IMR-90 (cell line): ENCODE data around the gene ESPL1. TPM values are rescaled to one million over a fixed set of nuclear protein-coding genes. Genes with fewer than 3 reads are reported as not detected.

Experiments
- ATAC-seq: fragments of 200-7000 bp; cut with Tn5 transposase; 2 replicates; pipeline ENCODE4 v1.9.1; 2020; ENCODE audit warnings: low read depth, mild to moderate bottlenecking, moderate library complexity
- BruUV-seq: library from RNA; stranded (reverse); fragments of 400-500 nt; replicated peaks from 2 replicates; lab custom pipeline; 2021; lab: Mats Ljungman, UMichigan
- CTCF ChIA-PET: fragments of 300-600 bp; formaldehyde crosslinking; extraction: SDS; loops from one replicate; lab custom pipeline; 2021; ENCODE audit warnings: antibody characterized with exemption; lab: Yijun Ruan, JAX
- POLR2A ChIA-PET: fragments of 300-600 bp; sonication (Branson Sonifier 250); formaldehyde crosslinking; loops from one replicate; lab custom pipeline; 2022; ENCODE audit warnings: antibody characterized with exemption; ENCODE audit not compliant: unreplicated experiment; lab: Charles Lee
- DNase-seq: peaks from one replicate; pipeline ENCODE4 v3.0.0; 2013
- H2AFZ ChIP-seq: replicated peaks from 2 replicates; pipeline ENCODE3; 2013; ENCODE audit warnings: low read length, mild to moderate bottlenecking; ENCODE audit not compliant: poor library complexity
- H2AK5ac ChIP-seq: 2 replicates; pipeline ENCODE4 v1.6.1; 2013; ENCODE audit warnings: low read depth, low read length, inconsistent platforms
- H2AK9ac ChIP-seq: replicated peaks from 2 replicates; pipeline ENCODE3; 2013; ENCODE audit warnings: mild to moderate bottlenecking, low read depth, low read length, moderate library complexity; ENCODE audit not compliant: poor library complexity
- H2BK120ac ChIP-seq: 2 replicates; pipeline ENCODE4 v1.6.1; 2013; ENCODE audit warnings: low read depth, low read length, inconsistent platforms
- H2BK15ac ChIP-seq: 3 replicates; pipeline ENCODE4 v1.6.1; 2013; ENCODE audit warnings: low read depth, low read length, inconsistent platforms
- H2BK20ac ChIP-seq: 2 replicates; pipeline ENCODE4 v1.6.1; 2013; ENCODE audit warnings: low read depth, mild to moderate bottlenecking, inconsistent platforms, low read length, moderate library complexity
- H2BK5ac ChIP-seq: 2 replicates; pipeline ENCODE4 v1.6.1; 2013; ENCODE audit warnings: mild to moderate bottlenecking, low read depth, low read length, inconsistent platforms; ENCODE audit not compliant: poor library complexity, severe bottlenecking
- H3K14ac ChIP-seq: replicated peaks from 2 replicates; pipeline ENCODE4 v1.6.1; 2013; ENCODE audit warnings: low read depth, low read length, inconsistent platforms
- H3K18ac ChIP-seq: 2 replicates; pipeline ENCODE4 v1.6.1; 2013; ENCODE audit warnings: low read depth, low read length, control low read depth
- H3K23ac ChIP-seq: 2 replicates; pipeline ENCODE4 v1.6.1; 2013; ENCODE audit warnings: low read depth, low read length, inconsistent platforms
- H3K27ac ChIP-seq: 2 replicates; pipeline ENCODE4 v1.5.1; 2013; ENCODE audit warnings: mild to moderate bottlenecking, control low read depth, low read length; ENCODE audit not compliant: insufficient read depth
- H3K27me3 ChIP-seq: 2 replicates; pipeline ENCODE4 v1.6.1; 2013; ENCODE audit warnings: low read length; ENCODE audit not compliant: control insufficient read depth, insufficient read depth
- H3K36me3 ChIP-seq: 2 replicates; pipeline ENCODE4 v1.6.1; 2013; ENCODE audit warnings: low read length, mixed read lengths; ENCODE audit not compliant: control insufficient read depth, insufficient read depth
- H3K4ac ChIP-seq: 2 replicates; pipeline ENCODE4 v1.6.1; 2013; ENCODE audit warnings: low read depth, low read length, inconsistent platforms
- H3K4me1 ChIP-seq: 2 replicates; pipeline ENCODE4 v1.6.1; 2013; ENCODE audit warnings: low read length, mixed read lengths; ENCODE audit not compliant: control insufficient read depth, insufficient read depth
- H3K4me2 ChIP-seq: 2 replicates; pipeline ENCODE4 v1.6.1; 2013; ENCODE audit warnings: low read depth, mild to moderate bottlenecking, control low read depth, low read length, moderate library complexity
- H3K4me3 ChIP-seq: 2 replicates; pipeline ENCODE4 v1.5.1; 2013; ENCODE audit warnings: low read depth, mild to moderate bottlenecking, control low read depth, low read length, moderate library complexity; ENCODE audit not compliant: insufficient read depth
- H3K56ac ChIP-seq: 2 replicates; pipeline ENCODE4 v1.6.1; 2013; ENCODE audit warnings: low read length, inconsistent platforms; ENCODE audit not compliant: insufficient read depth; ENCODE audit errors: extremely low read depth
- H3K79me1 ChIP-seq, 2 experiments: 2 replicates each; pipeline ENCODE4 v1.6.1; 2013; ENCODE audit warnings: low read length in 2 of 2, inconsistent platforms in 1 of 2, low read depth in 1 of 2
- H3K9ac ChIP-seq: 2 replicates; pipeline ENCODE4 v1.6.1; 2013; ENCODE audit warnings: low read depth, low read length, control low read depth
- H3K9me1 ChIP-seq: 2 replicates; pipeline ENCODE4 v1.6.1; 2013; ENCODE audit warnings: low read length, inconsistent platforms; ENCODE audit not compliant: insufficient read depth
- H3K9me3 ChIP-seq: 2 replicates; pipeline ENCODE4 v1.6.1; 2013; ENCODE audit warnings: low read length; ENCODE audit not compliant: control insufficient read depth, insufficient read depth
- H4K20me1 ChIP-seq: 2 replicates; pipeline ENCODE4 v1.6.1; 2013; ENCODE audit warnings: low read length, inconsistent platforms; ENCODE audit not compliant: insufficient read depth
- H4K5ac ChIP-seq: 2 replicates; pipeline ENCODE4 v1.6.1; 2013; ENCODE audit warnings: mild to moderate bottlenecking, low read depth, low read length, control low read depth
- H4K8ac ChIP-seq, 2 experiments: 2 replicates each; pipeline ENCODE4 v1.6.1; 2013; ENCODE audit warnings: low read depth in 2 of 2, low read length in 2 of 2, control low read depth in 1 of 2, inconsistent platforms in 1 of 2
- H4K91ac ChIP-seq: 2 replicates; pipeline ENCODE4 v1.6.1; 2013; ENCODE audit warnings: low read depth, low read length, inconsistent platforms; ENCODE audit not compliant: insufficient read depth
- BHLHE40 ChIP-seq: fragments of 150-350 bp; IDR thresholded peaks from 2 replicates; pipeline ENCODE4 v1.6.1; 2016; ENCODE audit warnings: mild to moderate bottlenecking, low read depth, low read length
- CEBPB ChIP-seq: IDR thresholded peaks from 2 replicates; pipeline ENCODE4 v1.6.1; 2012; ENCODE audit warnings: low read depth, low read length, improper control_type of control experiment
- CHD1 ChIP-seq: IDR thresholded peaks from 2 replicates; pipeline ENCODE4 v1.6.1; 2012; ENCODE audit warnings: low read depth, low read length, improper control_type of control experiment
- CTCF ChIP-seq: conservative IDR thresholded peaks from 2 replicates; pipeline ENCODE4 v1.5.1; 2012; ENCODE audit warnings: mild to moderate bottlenecking, low read depth, low read length, improper control_type of control experiment
- ELK1 ChIP-seq: fragments of 150-350 bp; IDR thresholded peaks from 2 replicates; pipeline ENCODE4 v1.6.1; 2016; ENCODE audit warnings: low read depth, mild to moderate bottlenecking, low read length, moderate library complexity, borderline replicate concordance
- FOS ChIP-seq: fragments of 150-350 bp; IDR thresholded peaks from 2 replicates; pipeline ENCODE4 v1.6.1; 2016; ENCODE audit warnings: low read depth, low read length
- MAFK ChIP-seq: IDR thresholded peaks from 2 replicates; pipeline ENCODE4 v1.6.1; 2012; ENCODE audit warnings: low read depth, low read length, improper control_type of control experiment
- MAZ ChIP-seq: IDR thresholded peaks from 2 replicates; pipeline ENCODE4 v1.6.1; 2012; ENCODE audit warnings: low read depth, mild to moderate bottlenecking, low read length, improper control_type of control experiment, moderate library complexity, borderline replicate concordance
- MXI1 ChIP-seq: IDR thresholded peaks from 2 replicates; pipeline ENCODE4 v1.6.1; 2012; ENCODE audit warnings: low read depth, mild to moderate bottlenecking, low read length, moderate library complexity, borderline replicate concordance
- NFE2L2 ChIP-seq: fragments of 150-350 bp; IDR thresholded peaks from 2 replicates; pipeline ENCODE4 v1.6.1; 2016; ENCODE audit warnings: low read depth, mild to moderate bottlenecking, low read length
- POLR2A ChIP-seq: IDR thresholded peaks from 2 replicates; pipeline ENCODE4 v1.6.1; 2012; ENCODE audit warnings: mild to moderate bottlenecking, low read depth, low read length
- RAD21 ChIP-seq: IDR thresholded peaks from 2 replicates; pipeline ENCODE4 v1.6.1; 2012; ENCODE audit warnings: low read length, improper control_type of control experiment
- RCOR1 ChIP-seq: IDR thresholded peaks from 2 replicates; pipeline ENCODE4 v1.6.1; 2012; ENCODE audit warnings: mild to moderate bottlenecking, low read length, improper control_type of control experiment; ENCODE audit not compliant: insufficient replicate concordance
- RFX5 ChIP-seq: IDR thresholded peaks from 2 replicates; pipeline ENCODE4 v1.8.0; 2012; ENCODE audit warnings: low read depth, mild to moderate bottlenecking, low read length, moderate library complexity
- SMC3 ChIP-seq: fragments of 150-350 bp; IDR thresholded peaks from 2 replicates; pipeline ENCODE4 v1.6.1; 2016; ENCODE audit warnings: low read depth, mild to moderate bottlenecking, antibody characterized with exemption, low read length, moderate library complexity
- USF2 ChIP-seq: fragments of 150-350 bp; IDR thresholded peaks from 2 replicates; pipeline ENCODE4 v1.6.1; 2017; ENCODE audit warnings: mild to moderate bottlenecking, antibody characterized with exemption, low read length, low read depth
- WGBS, 2 experiments: methylation state at CpG; one replicate each; pipeline versions ENCODE4 v1.1.5 to v1.1.7; 2013; ENCODE audit warnings: missing lambda C conversion rate in 2 of 2; ENCODE audit not compliant: insufficient read length in 1 of 2; ENCODE audit errors: extremely low coverage in 2 of 2; 5-methylcytosine and 5-hydroxymethylcytosine counted together
- dilution Hi-C: fragments of 300-500 bp; cut with HindIII; formaldehyde crosslinking; loops from one replicate; pipeline ENCODE4 v1.14.3; 2018; ENCODE audit warnings: low sequenced_read_pairs; ENCODE audit not compliant: unreplicated experiment
- in situ Hi-C: fragments of 300-500 bp; cut with MboI; formaldehyde crosslinking; loops from 3 replicates; pipeline ENCODE4 v1.14.3; 2019; ENCODE audit warnings: low sequenced_read_pairs, inconsistent platforms, mixed read lengths
- intact Hi-C: fragments of 100-400 bp; cut with micrococcal nuclease; formaldehyde crosslinking; loops from 2 replicates; pipeline ENCODE4 v1.10.0; 2022
- polyA plus RNA-seq, 3 experiments: library from polyadenylated mRNA; depleted of rRNA; stranded (reverse); fragments of >200 nt; gene quantifications; 2 replicates each; pipeline ENCODE4 v1.2.3, GENCODE V29; 2012; ENCODE audit warnings: low replicate concordance in 1 of 3
- total RNA-seq: library from RNA; depleted of rRNA; stranded (reverse); fragments of >200 nt; gene quantifications from 2 replicates; pipeline ENCODE4 v1.2.3, GENCODE V29; 2012

The ESPL1 gene
- total and polyA plus RNA-seq, 2 of the 4 experiments (the other 2 are of a cell fraction) = 6.5 to 9.2 TPM

- Histone ChIP-seq H3K9ac (no peak overlapping the region), H3K56ac (no peak overlapping the region), H3K23ac (no peak overlapping the region), H3K36me3 (peaks cover 4% of the 10 kb centered on the region; the same call in 1 of the 2 replicates), H2AFZ (no peak overlapping the region), H3K4me3 (no peak overlapping the region), H4K20me1 (no peaks in the 10 kb centered on the region), H3K27me3 (peaks cover 3% of the 10 kb centered on the region; the same call in 1 of the 2 replicates), H3K79me1 (peaks cover 5 to 30% of the 10 kb centered on the region in 2 experiments; a peak in 2 of 4 replicates), H3K27ac (no peak overlapping the region), H2BK15ac (no peak overlapping the region), H3K4me2 (no peak overlapping the region), H2AK5ac (no peak overlapping the region), H4K91ac (no peak overlapping the region), H3K18ac (no peak overlapping the region), H3K9me1 (peaks cover 27% of the 10 kb centered on the region), H2BK120ac (no peak overlapping the region), H2BK5ac (no peak overlapping the region), H3K9me3 (no peaks in the 10 kb centered on the region), H4K8ac (no peak overlapping the region), H3K14ac (no peak overlapping the region), H4K5ac (no peak overlapping the region), H3K4ac (no peak overlapping the region), H2AK9ac (no peak overlapping the region), H3K4me1 (peaks cover 30% of the 10 kb centered on the region), H2BK20ac (no peak overlapping the region)
- in situ Hi-C loops (no loop called here), dilution Hi-C loops (no loop called here), intact Hi-C loops (no loop called here)
- ChIA-PET POLR2A (interaction anchor here (0.8 kb wide), 1 partner anchor 9 kb away, joined by 3 read pairs; no protein-coding TSS in a partner anchor), CTCF (no interaction called here)
- WGBS, 2 experiments = 75% methylated on average over 2 of the region's 2 CpGs; no CpG with 5 or more reads in 1 of the 2 experiments
- DNase-seq (no peak), ATAC-seq (no peak)
- no TSS peak for BruUV-seq
- TF ChIP-seq FOS = no peak
- TF ChIP-seq MAZ = no peak
- no peak for TF ChIP-seq SMC3
- TF ChIP-seq RCOR1 = no peak
- no peak for TF ChIP-seq USF2
- no peak for TF ChIP-seq POLR2A
- no peak for TF ChIP-seq RFX5
- no peak for TF ChIP-seq CEBPB
- TF ChIP-seq BHLHE40 = no peak
- no peak for TF ChIP-seq RAD21
- TF ChIP-seq CHD1 = no peak
- TF ChIP-seq MXI1 = no peak
- no peak for TF ChIP-seq ELK1
- no peak for TF ChIP-seq MAFK
- TF ChIP-seq NFE2L2 = no peak
- no peak for TF ChIP-seq CTCF
Observed at GRCh38 chr12:53229454-53229853, 38.6 kb upstream of the ESPL1 start.
